GM23248 (cell line): ENCODE results near the gene ACIN1. TPM values are rescaled to one million over a fixed set of nuclear protein-coding genes. Genes with fewer than 3 reads are reported as not detected.

Source experiments
- DNase-seq: peaks from one replicate; pipeline ENCODE4 v3.0.0-alpha.2; 2015
- H2AFZ ChIP-seq: fragments of 200-600 bp; sonication (generic); 2 replicates; pipeline ENCODE4 v1.6.1; 2016; ENCODE audit warnings: antibody characterized with exemption
- H3F3A ChIP-seq: fragments of 200-600 bp; sonication (generic); 2 replicates; pipeline ENCODE4 v1.6.1; 2016; ENCODE audit warnings: mild to moderate bottlenecking, antibody characterized with exemption, mixed run types; ENCODE audit not compliant: insufficient read depth
- H3K27ac ChIP-seq: fragments of 200-600 bp; sonication (generic); 2 replicates; pipeline ENCODE4 v1.5.1; 2016; ENCODE audit warnings: mild to moderate bottlenecking
- H3K27me3 ChIP-seq: fragments of 200-600 bp; sonication (generic); replicated peaks from 2 replicates; pipeline ENCODE4 v1.6.1; 2016; ENCODE audit warnings: mild to moderate bottlenecking; ENCODE audit not compliant: insufficient read depth
- H3K36me3 ChIP-seq: fragments of 200-600 bp; sonication (generic); 2 replicates; pipeline ENCODE4 v1.6.1; 2016; ENCODE audit warnings: low read depth, mild to moderate bottlenecking
- H3K4me1 ChIP-seq: fragments of 200-600 bp; sonication (generic); 2 replicates; pipeline ENCODE4 v1.6.1; 2016; ENCODE audit warnings: mild to moderate bottlenecking; ENCODE audit not compliant: insufficient read depth
- H3K4me2 ChIP-seq: fragments of 200-600 bp; sonication (generic); one replicate; pipeline ENCODE4 v1.6.1; 2016; ENCODE audit warnings: mild to moderate bottlenecking; ENCODE audit not compliant: unreplicated experiment
- H3K4me3 ChIP-seq: fragments of 200-600 bp; sonication (generic); 2 replicates; pipeline ENCODE4 v1.5.1; 2016; ENCODE audit warnings: mild to moderate bottlenecking
- H3K79me2 ChIP-seq: fragments of 200-600 bp; sonication (generic); 2 replicates; pipeline ENCODE4 v1.6.1; 2016; ENCODE audit warnings: mild to moderate bottlenecking; ENCODE audit not compliant: insufficient read depth
- H3K9ac ChIP-seq: fragments of 200-600 bp; sonication (generic); 2 replicates; pipeline ENCODE4 v1.6.1; 2016; ENCODE audit warnings: mild to moderate bottlenecking
- H3K9me2 ChIP-seq: fragments of 200-600 bp; sonication (generic); 2 replicates; pipeline ENCODE4 v1.6.1; 2016; ENCODE audit warnings: mixed run types, mild to moderate bottlenecking, moderate library complexity; ENCODE audit not compliant: insufficient read depth
- H3K9me3 ChIP-seq: fragments of 200-600 bp; sonication (generic); one replicate; pipeline ENCODE4 v1.6.1; 2017; ENCODE audit warnings: low read depth
- H4K20me1 ChIP-seq: fragments of 200-600 bp; sonication (generic); 2 replicates; pipeline ENCODE4 v1.6.0; 2016; ENCODE audit not compliant: insufficient read depth
- EZH2 ChIP-seq: fragments of 200-600 bp; sonication (generic); IDR thresholded peaks from 2 replicates; pipeline ENCODE4 v1.6.1; 2018; ENCODE audit warnings: antibody characterized with exemption, mild to moderate bottlenecking; ENCODE audit not compliant: insufficient read depth, poor library complexity, severe bottlenecking
- EZH2phosphoT487 ChIP-seq: fragments of 200-600 bp; sonication (generic); IDR thresholded peaks from 2 replicates; pipeline ENCODE4 v1.6.1; 2018; ENCODE audit warnings: antibody characterized with exemption, moderate library complexity, mild to moderate bottlenecking, low read depth; ENCODE audit not compliant: insufficient read depth
- WGBS, 2 experiments: methylation state at CpG; one replicate each; pipeline ENCODE4 v1.1.6; 2015 to 2017; ENCODE audit warnings: low lambda C conversion rate in 2 of 2, low coverage in 1 of 2; ENCODE audit errors: missing lambda C conversion rate in 2 of 2; 5-methylcytosine and 5-hydroxymethylcytosine counted together
- in situ Hi-C: fragments of 300-500 bp; cut with MboI; formaldehyde crosslinking; loops from 2 replicates; pipeline ENCODE4 v1.15.0; 2020
- polyA plus RNA-seq: library from polyadenylated mRNA; unstranded; fragments of >200 nt; fragmentation: Nextera tagmentation; extraction: Ambion mirVana; gene quantifications from 2 replicates; pipeline ENCODE4 v1.2.1, GENCODE V29; 2016
- total RNA-seq: library from RNA; depleted of rRNA; stranded (reverse); fragments of >200 nt; shearing (Covaris generic); gene quantifications from 2 replicates; pipeline ENCODE4 v1.2.3, GENCODE V29; 2014

The ACIN1 gene
- total and polyA plus RNA-seq, 2 experiments from 2014 or later: 35.5 to 63.7 TPM

DNA sequence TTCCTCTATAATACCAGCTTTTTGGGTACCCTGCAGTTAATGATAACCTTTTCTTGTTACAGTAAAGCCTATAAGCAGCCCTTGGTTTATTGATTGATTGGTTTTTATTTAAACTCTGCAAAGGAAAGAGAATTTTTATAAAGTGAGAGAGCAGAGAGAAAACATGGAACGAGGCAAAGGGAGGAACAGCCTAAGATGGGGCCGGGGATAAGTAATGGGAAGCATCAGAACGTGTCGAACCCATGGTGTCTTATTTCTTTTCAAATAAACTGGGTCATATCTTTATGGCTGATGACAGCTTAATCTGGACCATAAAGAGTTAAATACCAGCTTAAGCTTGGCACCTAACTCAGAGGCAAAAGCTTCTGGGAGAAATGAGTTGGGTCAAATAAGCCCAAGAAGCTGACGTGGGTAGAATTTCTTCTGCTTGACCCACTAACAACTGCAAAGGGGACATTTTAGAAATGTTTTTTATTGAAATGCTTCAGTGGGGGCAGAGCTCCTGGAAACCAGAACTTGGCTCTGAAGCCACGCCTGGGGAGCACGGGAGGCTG is 73.0 kb downstream of the ACIN1 start:
- H3K4me2 ChIP-seq: no peak overlapping the region
- no peaks in the 10 kb centered on the region for H3K79me2 ChIP-seq
- no peak overlapping the region for H3K27ac ChIP-seq
- peaks cover 38% of the 10 kb centered on the region for H3F3A ChIP-seq
- H3K4me3 ChIP-seq: no peak overlapping the region
- H3K36me3 ChIP-seq: peaks cover 13% of the 10 kb centered on the region; the same call in 1 of the 2 replicates
- H3K9me3 ChIP-seq: no peaks in the 10 kb centered on the region
- 41 to 42% methylated on average over 7 of the region's 7 CpGs for WGBS, 2 experiments
- H2AFZ ChIP-seq: no peak overlapping the region
- DNase-seq: no peak
- TF ChIP-seq EZH2 (no peak), EZH2phosphoT487 (no peak)
- no peak overlapping the region for H3K9ac ChIP-seq
- H3K4me1 ChIP-seq: no peaks in the 10 kb centered on the region
- no peaks in the 10 kb centered on the region for H3K27me3 ChIP-seq
- no peaks in the 10 kb centered on the region for H3K9me2 ChIP-seq
- in situ Hi-C loops: no loop called here
- H4K20me1 ChIP-seq: no peaks in the 10 kb centered on the region

DNA sequence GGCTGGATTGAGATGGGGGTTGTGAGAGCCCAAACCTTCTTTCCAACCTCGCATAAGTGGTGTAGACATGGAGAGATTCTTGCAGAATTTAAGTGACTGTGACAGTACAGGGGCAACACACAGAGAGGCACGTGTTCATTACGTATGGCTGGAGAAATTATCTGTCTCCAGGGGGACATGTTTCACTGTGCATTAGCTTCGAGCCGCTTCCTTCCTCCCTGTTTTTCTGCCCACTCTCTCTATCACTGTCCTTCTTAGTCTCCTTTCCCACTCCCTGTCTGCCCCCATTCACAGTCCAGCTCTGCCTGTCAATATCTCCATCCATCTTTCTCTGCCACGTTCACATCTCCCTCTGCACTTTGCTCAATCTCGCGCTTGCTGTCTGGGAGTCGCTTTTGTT is 73.5 kb downstream of the ACIN1 start:
- Histone ChIP-seq H3K27ac (no peak overlapping the region), H3K9ac (no peak overlapping the region), H3F3A (peaks cover 38% of the 10 kb centered on the region), H3K36me3 (peaks cover 13% of the 10 kb centered on the region; the same call in 1 of the 2 replicates), H3K27me3 (no peaks in the 10 kb centered on the region), H4K20me1 (no peaks in the 10 kb centered on the region), H2AFZ (no peak overlapping the region), H3K4me3 (no peak overlapping the region), H3K4me2 (no peak overlapping the region), H3K79me2 (no peaks in the 10 kb centered on the region), H3K9me3 (no peaks in the 10 kb centered on the region), H3K4me1 (no peaks in the 10 kb centered on the region), H3K9me2 (no peaks in the 10 kb centered on the region)
- no peak for DNase-seq
- WGBS, 2 experiments: 57 to 64% methylated on average over 8 to 9 of the region's 9 CpGs
- no peak for TF ChIP-seq EZH2
- no peak for TF ChIP-seq EZH2phosphoT487
- in situ Hi-C loops: no loop called here

DNA sequence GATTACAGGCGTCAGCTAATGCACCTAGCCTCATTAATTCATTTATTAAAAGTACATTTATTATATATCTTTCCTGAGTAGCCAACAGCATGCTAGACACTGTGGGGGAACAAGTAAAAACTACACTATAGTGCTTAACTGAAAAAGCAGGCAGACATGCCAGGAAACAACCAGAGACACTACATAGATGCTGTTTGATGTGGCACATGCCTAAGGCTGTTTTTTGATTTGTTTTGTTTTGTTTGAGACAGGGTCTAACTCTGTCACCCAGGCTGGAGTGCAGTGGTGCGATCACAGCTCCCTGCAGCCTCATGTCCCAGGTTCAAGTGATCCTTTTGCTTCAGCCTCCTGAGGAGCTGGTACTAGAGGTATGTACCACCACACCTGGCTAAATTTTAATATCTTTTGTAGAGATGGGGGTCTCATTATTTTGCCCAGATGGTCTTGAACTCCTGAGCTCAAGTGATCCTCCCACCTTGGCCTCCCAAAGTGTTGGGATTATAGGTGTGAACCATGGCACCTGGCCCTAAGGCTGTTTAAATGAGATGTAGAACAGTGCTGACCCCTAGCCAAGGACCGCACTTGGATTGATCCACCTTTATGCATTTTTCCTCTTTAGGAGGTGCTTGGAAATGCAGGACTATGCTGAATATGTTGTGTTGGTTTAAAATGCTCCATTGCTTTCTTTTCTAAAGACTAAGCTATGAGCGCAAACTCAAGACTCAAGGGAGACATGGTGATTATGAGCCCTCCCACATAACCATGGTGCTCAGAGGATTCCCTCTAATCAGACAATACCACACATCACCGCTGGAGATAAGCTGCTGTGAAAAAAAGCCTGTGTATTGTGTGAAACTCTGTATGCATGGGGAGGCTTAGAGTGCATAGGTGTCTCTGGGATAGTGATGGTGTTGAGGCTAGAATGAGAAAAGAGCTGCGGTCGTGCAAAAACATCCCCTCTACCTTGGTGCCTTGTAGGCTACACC is 74.5 kb downstream of the ACIN1 start:
- no peaks in the 10 kb centered on the region for H3K9me2 ChIP-seq
- no peak overlapping the region for H3K27ac ChIP-seq
- in situ Hi-C loops: no loop called here
- H3K9me3 ChIP-seq: no peaks in the 10 kb centered on the region
- peaks cover 31% of the 10 kb centered on the region for H3F3A ChIP-seq
- no peak for DNase-seq
- WGBS, 2 experiments: 95 to 99% methylated on average over 7 of the region's 7 CpGs
- no peaks in the 10 kb centered on the region for H4K20me1 ChIP-seq
- no peaks in the 10 kb centered on the region for H3K4me1 ChIP-seq
- H3K27me3 ChIP-seq: no peaks in the 10 kb centered on the region
- H3K79me2 ChIP-seq: no peaks in the 10 kb centered on the region
- H3K4me3 ChIP-seq: no peak overlapping the region
- no peak overlapping the region for H2AFZ ChIP-seq
- H3K4me2 ChIP-seq: no peak overlapping the region
- TF ChIP-seq EZH2 (no peak), EZH2phosphoT487 (no peak)
- H3K36me3 ChIP-seq: peaks cover 3% of the 10 kb centered on the region; the same call in 1 of the 2 replicates
- no peak overlapping the region for H3K9ac ChIP-seq

DNA sequence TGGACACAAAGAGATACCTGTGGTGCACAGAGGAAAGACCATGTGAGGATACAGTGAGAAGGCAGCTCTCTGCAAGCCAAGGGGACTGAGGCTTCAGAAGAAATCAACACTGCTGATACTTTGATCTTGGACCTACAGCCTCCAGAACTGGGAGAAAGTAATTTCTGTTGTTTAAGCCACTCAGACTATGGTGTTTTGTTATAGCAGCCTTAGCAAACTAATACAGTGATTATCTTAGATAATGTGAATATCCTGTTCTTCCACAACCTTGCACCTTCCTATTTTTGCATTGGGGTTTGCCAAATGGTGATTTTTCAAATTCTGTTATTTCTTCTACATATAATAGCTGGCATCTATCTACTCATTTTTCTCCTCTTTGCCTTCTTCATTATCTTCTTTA is 76.8 kb downstream of the ACIN1 start:
- H4K20me1 ChIP-seq: no peaks in the 10 kb centered on the region
- H3K9me2 ChIP-seq: no peaks in the 10 kb centered on the region
- H3K27ac ChIP-seq: no peak overlapping the region
- no peaks in the 10 kb centered on the region for H3K27me3 ChIP-seq
- no peak overlapping the region for H3K9ac ChIP-seq
- no peaks in the 10 kb centered on the region for H3K79me2 ChIP-seq
- in situ Hi-C loops: no loop called here
- H2AFZ ChIP-seq: no peak overlapping the region
- DNase-seq: no peak
- H3K36me3 ChIP-seq: no peaks in the 10 kb centered on the region
- H3K9me3 ChIP-seq: no peaks in the 10 kb centered on the region
- H3K4me1 ChIP-seq: no peaks in the 10 kb centered on the region
- peaks cover 13% of the 10 kb centered on the region; the same call in 1 of the 2 replicates for H3F3A ChIP-seq
- no peak for TF ChIP-seq EZH2
- no peak for TF ChIP-seq EZH2phosphoT487
- H3K4me2 ChIP-seq: no peak overlapping the region
- H3K4me3 ChIP-seq: no peak overlapping the region
